ENCODE results near the gene FANCE. TPM values are rescaled to one million over a fixed set of nuclear protein-coding genes. Genes with fewer than 3 reads are reported as not detected.

Gene FANCE
- total RNA-seq, 2 experiments from 2014 or later, result 14.9 to 15.9 TPM

GRCh38 chr6:35486005-35486925 lies 34.1 kb downstream of the FANCE start:
- no peak for ATAC-seq (ENCODE audit: low read depth)
- Mint-ChIP-seq H3K27me3 (peaks cover 4% of the 10 kb centered on the region), H3K9me3 (no peaks in the 10 kb centered on the region), H3K4me3 (no peak overlapping the region), H3K27ac (no peak overlapping the region), H3K4me1 (peaks cover 5% of the 10 kb centered on the region), H3K36me3 (no peaks in the 10 kb centered on the region)
- POLR2A ChIA-PET, result no interaction called here
- DNase-seq, result no peak

- no peak for ATAC-seq (ENCODE audit: low read depth)
- no peak overlapping the region for H3K4me3 Mint-ChIP-seq
- no peak overlapping the region for H3K27ac Mint-ChIP-seq
- peaks cover 1% of the 10 kb centered on the region for H3K27me3 Mint-ChIP-seq
- DNase-seq, result no peak
- POLR2A ChIA-PET, result interaction anchor here (1.7 kb wide), 1 partner anchor 10 kb away, joined by 4 read pairs; no protein-coding TSS in a partner anchor
- no peaks in the 10 kb centered on the region for H3K9me3 Mint-ChIP-seq
- H3K36me3 Mint-ChIP-seq, result no peaks in the 10 kb centered on the region
- peaks cover 8% of the 10 kb centered on the region for H3K4me1 Mint-ChIP-seq
Observed at GRCh38 chr6:35487658-35488516, 35.7 kb downstream of the FANCE start.

- no peak overlapping the region for H3K27ac Mint-ChIP-seq
- no peaks in the 10 kb centered on the region for H3K36me3 Mint-ChIP-seq
- H3K9me3 Mint-ChIP-seq, result no peaks in the 10 kb centered on the region
- peaks cover 1% of the 10 kb centered on the region for H3K27me3 Mint-ChIP-seq
- H3K4me1 Mint-ChIP-seq, result peaks cover 8% of the 10 kb centered on the region
- no peak overlapping the region for H3K4me3 Mint-ChIP-seq
- DNase-seq, result no peak
- ATAC-seq (ENCODE audit: low read depth), result no peak
- POLR2A ChIA-PET, result interaction anchor here (1.7 kb wide), 1 partner anchor 11 kb away, joined by 4 read pairs; no protein-coding TSS in a partner anchor
Observed at GRCh38 chr6:35488517-35488862, 36.4 kb downstream of the FANCE start.

- ATAC-seq (ENCODE audit: low read depth), result no peak
- POLR2A ChIA-PET, result interaction anchor here (1.7 kb wide), 1 partner anchor 12 kb away, joined by 4 read pairs; no protein-coding TSS in a partner anchor
Observed at GRCh38 chr6:35489066-35489465, 36.9 kb downstream of the FANCE start.

GRCh38 chr6:35489995-35490791 lies 38.1 kb downstream of the FANCE start:
- Mint-ChIP-seq H3K27ac (peak overlapping the region; percentile 36), H3K4me1 (peaks cover 14% of the 10 kb centered on the region), H3K4me3 (no peak overlapping the region), H3K36me3 (no peaks in the 10 kb centered on the region), H3K9me3 (no peaks in the 10 kb centered on the region), H3K27me3 (peaks cover 3% of the 10 kb centered on the region)
- no peak for DNase-seq
- ATAC-seq (ENCODE audit: low read depth), result no peak
- POLR2A ChIA-PET, result interaction anchor here (1.7 to 2.0 kb wide), 2 partner anchors 13 to 19 kb away, joined by 4 to 5 read pairs; no protein-coding TSS in a partner anchor

More at GRCh38 chr6:35489066-35489465, 36.9 kb downstream of the FANCE start:
- Mint-ChIP-seq H3K36me3 (no peaks in the 10 kb centered on the region), H3K27me3 (peaks cover 3% of the 10 kb centered on the region), H3K9me3 (no peaks in the 10 kb centered on the region), H3K4me1 (peaks cover 10% of the 10 kb centered on the region), H3K27ac (no peak overlapping the region), H3K4me3 (no peak overlapping the region)
- DNase-seq, result no peak

GRCh38 chr6:35490821-35491557 lies 38.9 kb downstream of the FANCE start:
- H3K9me3 Mint-ChIP-seq, result no peaks in the 10 kb centered on the region
- ATAC-seq (ENCODE audit: low read depth) (no peak), DNase-seq (no peak)
- H3K4me1 Mint-ChIP-seq, result peaks cover 14% of the 10 kb centered on the region
- POLR2A ChIA-PET, result interaction anchor here (2.0 kb wide), 1 partner anchor 19 kb away, joined by 5 read pairs; no protein-coding TSS in a partner anchor
- no peak overlapping the region for H3K4me3 Mint-ChIP-seq
- H3K36me3 Mint-ChIP-seq, result no peaks in the 10 kb centered on the region
- H3K27me3 Mint-ChIP-seq, result peaks cover 3% of the 10 kb centered on the region
- peak overlapping the region; percentile 36 for H3K27ac Mint-ChIP-seq

- Mint-ChIP-seq H3K27me3 (peaks cover 3% of the 10 kb centered on the region), H3K9me3 (no peaks in the 10 kb centered on the region)
Observed at GRCh38 chr6:35491558-35492257, 39.6 kb downstream of the FANCE start.

GRCh38 chr6:35492258-35492973 lies 40.3 kb downstream of the FANCE start:
- DNase-seq (no peak), ATAC-seq (ENCODE audit: low read depth) (no peak)
- H3K36me3 Mint-ChIP-seq, result no peaks in the 10 kb centered on the region
- H3K4me1 Mint-ChIP-seq, result peaks cover 14% of the 10 kb centered on the region
- peaks cover 3% of the 10 kb centered on the region for H3K27me3 Mint-ChIP-seq
- no peaks in the 10 kb centered on the region for H3K9me3 Mint-ChIP-seq
- no peak overlapping the region for H3K4me3 Mint-ChIP-seq
- POLR2A ChIA-PET, result no interaction called here
- H3K27ac Mint-ChIP-seq, result no peak overlapping the region

More at GRCh38 chr6:35491558-35492257, 39.6 kb downstream of the FANCE start:
- H3K4me3 Mint-ChIP-seq, result no peak overlapping the region
- no peak overlapping the region for H3K27ac Mint-ChIP-seq
- ATAC-seq (ENCODE audit: low read depth) (no peak), DNase-seq (no peak)
- POLR2A ChIA-PET, result interaction anchor here (2.0 kb wide), 1 partner anchor 20 kb away, joined by 5 read pairs; no protein-coding TSS in a partner anchor
- H3K36me3 Mint-ChIP-seq, result no peaks in the 10 kb centered on the region
- H3K4me1 Mint-ChIP-seq, result peaks cover 14% of the 10 kb centered on the region

GRCh38 chr6:35492974-35493284 lies 40.8 kb downstream of the FANCE start:
- no peak for DNase-seq
- POLR2A ChIA-PET, result no interaction called here
- Mint-ChIP-seq H3K36me3 (no peaks in the 10 kb centered on the region), H3K9me3 (no peaks in the 10 kb centered on the region), H3K4me3 (no peak overlapping the region), H3K27ac (no peak overlapping the region), H3K27me3 (peaks cover 3% of the 10 kb centered on the region), H3K4me1 (peaks cover 14% of the 10 kb centered on the region)
- no peak for ATAC-seq (ENCODE audit: low read depth)

- DNase-seq (no peak), ATAC-seq (ENCODE audit: low read depth) (no peak)
- POLR2A ChIA-PET, result no interaction called here
- no peak overlapping the region for H3K27ac Mint-ChIP-seq
- H3K27me3 Mint-ChIP-seq, result peaks cover 6% of the 10 kb centered on the region
- no peak overlapping the region for H3K4me3 Mint-ChIP-seq
- H3K36me3 Mint-ChIP-seq, result no peaks in the 10 kb centered on the region
- H3K9me3 Mint-ChIP-seq, result no peaks in the 10 kb centered on the region
- peaks cover 11% of the 10 kb centered on the region for H3K4me1 Mint-ChIP-seq
Observed at GRCh38 chr6:35493307-35493983, 41.3 kb downstream of the FANCE start.

GRCh38 chr6:35494161-35494563 lies 42.0 kb downstream of the FANCE start:
- Mint-ChIP-seq H3K9me3 (no peaks in the 10 kb centered on the region), H3K4me1 (peaks cover 14% of the 10 kb centered on the region), H3K36me3 (no peaks in the 10 kb centered on the region), H3K27me3 (peaks cover 13% of the 10 kb centered on the region), H3K27ac (no peak overlapping the region), H3K4me3 (no peak overlapping the region)
- ATAC-seq (ENCODE audit: low read depth) (no peak), DNase-seq (no peak)
- POLR2A ChIA-PET, result no interaction called here
